Neural cell (in vitro differentiated cells): ENCODE data around the gene ABHD17C. TPM values are rescaled to one million over a fixed set of nuclear protein-coding genes. Genes with fewer than 3 reads are reported as not detected.

Source experiments
- H2AFZ ChIP-seq: fragments of 200-600, 300-800 bp; sonication (generic), shearing (Covaris generic); 2 replicates; pipeline ENCODE4 v1.6.0; 2014; ENCODE audit warnings: low read depth, mild to moderate bottlenecking, antibody characterized with exemption, low read length, moderate library complexity
- H3F3A ChIP-seq: fragments of 200-600 bp; shearing (Covaris generic); 2 replicates; pipeline ENCODE4 v1.6.1; 2016; ENCODE audit warnings: mild to moderate bottlenecking, moderate library complexity, mixed read lengths, antibody characterized with exemption, low read length; ENCODE audit not compliant: insufficient read depth, poor library complexity, severe bottlenecking
- H3K27ac ChIP-seq: fragments of 200-600, 300-800 bp; sonication (generic), shearing (Covaris generic); 2 replicates; pipeline ENCODE4 v1.5.1; 2014; ENCODE audit warnings: mild to moderate bottlenecking, low read length, moderate library complexity
- H3K27me3 ChIP-seq: fragments of 300-800, 200-600 bp; sonication (generic), shearing (Covaris generic); 2 replicates; pipeline ENCODE4 v1.6.0; 2014; ENCODE audit warnings: mild to moderate bottlenecking, low read depth, low read length, moderate library complexity; ENCODE audit not compliant: insufficient read depth
- H3K36me3 ChIP-seq: fragments of 300-800, 200-600 bp; sonication (generic), shearing (Covaris generic); 2 replicates; pipeline ENCODE4 v1.5.1; 2014; ENCODE audit warnings: mild to moderate bottlenecking, antibody characterized with exemption, low read length, moderate library complexity; ENCODE audit not compliant: insufficient read depth
- H3K4me2 ChIP-seq: fragments of 300-800, 200-600 bp; sonication (generic), shearing (Covaris generic); 2 replicates; pipeline ENCODE4 v1.6.0; 2014; ENCODE audit warnings: mild to moderate bottlenecking, low read length
- H3K4me3 ChIP-seq: fragments of 300-800, 200-600 bp; sonication (generic), shearing (Covaris generic); 2 replicates; pipeline ENCODE4 v1.5.1; 2014; ENCODE audit warnings: mild to moderate bottlenecking, low read length, moderate library complexity
- H3K79me2 ChIP-seq: fragments of 200-600 bp; shearing (Covaris generic); replicated peaks from 2 replicates; pipeline ENCODE4 v1.6.0; 2014; ENCODE audit warnings: mild to moderate bottlenecking, low read length, moderate library complexity; ENCODE audit not compliant: insufficient read depth
- H3K9ac ChIP-seq: fragments of 300-800, 200-600 bp; sonication (generic), shearing (Covaris generic); 2 replicates; pipeline ENCODE4 v1.6.1; 2016; ENCODE audit warnings: mild to moderate bottlenecking, low read length, mixed read lengths
- H3K9me2 ChIP-seq: fragments of 200-600 bp; shearing (Covaris generic); 2 replicates; pipeline ENCODE4 v1.6.1; 2016; ENCODE audit warnings: mild to moderate bottlenecking, low read length, mixed read lengths; ENCODE audit not compliant: insufficient read depth
- H3K9me3 ChIP-seq: fragments of 200-600, 300-800 bp; sonication (generic), shearing (Covaris generic); 2 replicates; pipeline ENCODE4 v1.6.1; 2016; ENCODE audit warnings: mild to moderate bottlenecking, mixed run types, low read length, moderate library complexity, mixed read lengths
- H4K20me1 ChIP-seq: fragments of 200-600 bp; shearing (Covaris generic); 2 replicates; pipeline ENCODE4 v1.6.1; 2016; ENCODE audit warnings: mild to moderate bottlenecking, mixed run types; ENCODE audit not compliant: insufficient read depth
- CTCF ChIP-seq: fragments of 450-650 bp; IDR thresholded peaks from 2 replicates; pipeline ENCODE4 v1.5.1; 2014; ENCODE audit warnings: antibody characterized with exemption, mild to moderate bottlenecking, moderate library complexity; ENCODE audit not compliant: poor library complexity, severe bottlenecking
- EP300 ChIP-seq: fragments of 450-650 bp; conservative IDR thresholded peaks from 2 replicates; pipeline ENCODE4 v1.6.1; 2014; ENCODE audit warnings: antibody characterized with exemption, mild to moderate bottlenecking, moderate library complexity; ENCODE audit not compliant: poor library complexity, severe bottlenecking
- EZH2 ChIP-seq: fragments of 200-600, 300-800 bp; shearing (Covaris generic), sonication (generic); IDR thresholded peaks from 2 replicates; pipeline ENCODE4 v1.6.1; 2014; ENCODE audit warnings: antibody characterized with exemption, low read length, borderline replicate concordance, mild to moderate bottlenecking; ENCODE audit not compliant: insufficient read depth, poor library complexity, severe bottlenecking
- MXI1 ChIP-seq: fragments of 450-650 bp; conservative IDR thresholded peaks from 2 replicates; pipeline ENCODE4 v1.6.1; 2014; ENCODE audit warnings: antibody characterized with exemption, mild to moderate bottlenecking; ENCODE audit not compliant: poor library complexity, severe bottlenecking
- POLR2AphosphoS5 ChIP-seq: IDR thresholded peaks from 2 replicates; pipeline ENCODE4 v1.6.1; 2012
- RAD21 ChIP-seq: fragments of 450-650 bp; conservative IDR thresholded peaks from 2 replicates; pipeline ENCODE4 v1.6.1; 2014; ENCODE audit warnings: antibody characterized with exemption, mild to moderate bottlenecking, moderate library complexity
- REST ChIP-seq: IDR thresholded peaks from 2 replicates; pipeline ENCODE4 v1.6.1; 2012; ENCODE audit warnings: borderline replicate concordance
- SMC3 ChIP-seq: fragments of 450-650 bp; conservative IDR thresholded peaks from 2 replicates; pipeline ENCODE4 v1.6.1; 2014; ENCODE audit warnings: antibody characterized with exemption, mild to moderate bottlenecking, moderate library complexity; ENCODE audit not compliant: poor library complexity
- TAF1 ChIP-seq: IDR thresholded peaks from 2 replicates; pipeline ENCODE4 v1.6.1; 2012; ENCODE audit warnings: low read depth
- polyA plus RNA-seq: library from polyadenylated mRNA; depleted of rRNA; stranded (reverse); fragments of >200 nt; gene quantifications from 2 replicates; pipeline ENCODE4 v1.2.3, GENCODE V29; 2014

Gene ABHD17C
- polyA plus RNA-seq, 1 donor from 2014 or later, result 18.3 TPM

GRCh38 chr15:80736560-80736959 lies 41.5 kb downstream of the ABHD17C start:
- H3K79me2 ChIP-seq, result no peaks in the 10 kb centered on the region
- no peaks in the 10 kb centered on the region for H3K9me2 ChIP-seq
- H3K4me3 ChIP-seq, result no peak overlapping the region
- no peak overlapping the region for H3K9ac ChIP-seq
- H3K27me3 ChIP-seq, result no peaks in the 10 kb centered on the region
- no peaks in the 10 kb centered on the region for H4K20me1 ChIP-seq
- TF ChIP-seq RAD21, result no peak
- TF ChIP-seq MXI1, result no peak
- no peak for TF ChIP-seq SMC3
- no peak for TF ChIP-seq EP300
- TF ChIP-seq EZH2, result no peak
- TF ChIP-seq CTCF, result no peak
- TF ChIP-seq TAF1, result no peak
- TF ChIP-seq REST, result no peak
- TF ChIP-seq POLR2AphosphoS5, result no peak
- H3K36me3 ChIP-seq, result no peaks in the 10 kb centered on the region
- no peaks in the 10 kb centered on the region for H3F3A ChIP-seq
- H2AFZ ChIP-seq, result no peak overlapping the region
- H3K27ac ChIP-seq, result no peak overlapping the region
- H3K4me2 ChIP-seq, result no peak overlapping the region
- no peaks in the 10 kb centered on the region for H3K9me3 ChIP-seq

- H3K9me2 ChIP-seq, result no peaks in the 10 kb centered on the region
- no peaks in the 10 kb centered on the region for H3K79me2 ChIP-seq
- H3K9ac ChIP-seq, result no peak overlapping the region
- no peak overlapping the region for H3K4me2 ChIP-seq
- no peaks in the 10 kb centered on the region for H3K9me3 ChIP-seq
- TF ChIP-seq RAD21 (no peak), EP300 (no peak), REST (no peak), TAF1 (no peak), MXI1 (no peak), CTCF (no peak), SMC3 (no peak), EZH2 (no peak), POLR2AphosphoS5 (no peak)
- H2AFZ ChIP-seq, result no peak overlapping the region
- H3K27me3 ChIP-seq, result no peaks in the 10 kb centered on the region
- H3K27ac ChIP-seq, result no peak overlapping the region
- H3F3A ChIP-seq, result no peaks in the 10 kb centered on the region
- no peak overlapping the region for H3K4me3 ChIP-seq
- no peaks in the 10 kb centered on the region for H4K20me1 ChIP-seq
- no peaks in the 10 kb centered on the region for H3K36me3 ChIP-seq
Measured at GRCh38 chr15:80739919-80740318, 44.8 kb downstream of the ABHD17C start.
